Measurements from ENCODE around the gene CPA3.

The CPA3 gene

GRCh38 chr3:148861277-148861869, 3.7 kb upstream of the CPA3 start:
- no peak for DNase-seq (ENCODE audit: low read depth in 2 of 2)

GRCh38 chr3:148863297-148863696, 1.8 kb upstream of the CPA3 start:
- DNase-seq (ENCODE audit: low read depth in 2 of 2) = no peak

DNA sequence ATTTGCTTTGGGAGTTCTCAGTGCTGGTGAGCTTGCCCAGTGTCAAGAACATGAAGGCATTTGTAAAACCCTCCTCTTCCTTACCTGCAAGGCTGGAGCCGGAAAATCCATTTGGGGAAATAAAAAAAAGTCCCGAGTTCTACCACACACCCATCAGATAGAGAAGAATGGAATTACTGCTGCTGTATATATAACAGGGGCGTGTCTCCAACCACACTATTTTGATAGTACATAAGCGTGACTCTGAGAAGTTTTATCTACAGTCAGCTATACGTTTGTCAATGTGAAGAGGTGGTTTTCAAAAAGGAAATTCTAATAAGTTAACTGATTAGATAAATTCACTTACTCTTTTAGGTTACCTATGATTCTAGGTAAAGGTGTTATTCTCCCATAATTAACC, 1.3 kb upstream of the CPA3 start:
- DNase-seq (ENCODE audit: low read depth in 2 of 2) = no peak

GRCh38 chr3:148866261-148866660, 1.2 kb downstream of the CPA3 start:
- DNase-seq (ENCODE audit: low read depth in 2 of 2) = no peak

- no peak for DNase-seq (ENCODE audit: low read depth in 2 of 2)
Measured at GRCh38 chr3:148873270-148873927, 8.3 kb downstream of the CPA3 start.

- no peak for DNase-seq (ENCODE audit: low read depth in 2 of 2)
Measured at GRCh38 chr3:148873977-148874376, 8.9 kb downstream of the CPA3 start.

DNA sequence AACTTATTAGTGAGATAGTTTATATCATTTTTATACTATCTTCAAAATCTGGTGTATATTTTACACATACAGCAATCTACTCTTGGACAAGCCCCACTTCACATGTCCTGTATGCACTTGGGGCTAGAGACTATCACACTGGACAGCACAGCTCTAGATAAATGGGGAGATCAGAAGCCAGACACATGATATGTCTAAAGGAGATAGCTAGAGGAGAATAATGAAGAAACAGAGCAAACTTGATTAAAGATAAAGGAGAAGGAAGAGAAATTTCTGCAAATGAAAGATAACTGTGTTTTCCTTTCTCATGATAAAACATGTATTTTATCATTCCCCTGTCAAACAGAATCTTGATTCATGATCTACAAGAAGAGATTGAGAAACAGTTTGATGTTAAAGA, 13.0 kb downstream of the CPA3 start:
- no peak for DNase-seq (ENCODE audit: low read depth in 2 of 2)

GRCh38 chr3:148879256-148879655, 14.2 kb downstream of the CPA3 start:
- no peak for DNase-seq (ENCODE audit: low read depth in 2 of 2)

DNA sequence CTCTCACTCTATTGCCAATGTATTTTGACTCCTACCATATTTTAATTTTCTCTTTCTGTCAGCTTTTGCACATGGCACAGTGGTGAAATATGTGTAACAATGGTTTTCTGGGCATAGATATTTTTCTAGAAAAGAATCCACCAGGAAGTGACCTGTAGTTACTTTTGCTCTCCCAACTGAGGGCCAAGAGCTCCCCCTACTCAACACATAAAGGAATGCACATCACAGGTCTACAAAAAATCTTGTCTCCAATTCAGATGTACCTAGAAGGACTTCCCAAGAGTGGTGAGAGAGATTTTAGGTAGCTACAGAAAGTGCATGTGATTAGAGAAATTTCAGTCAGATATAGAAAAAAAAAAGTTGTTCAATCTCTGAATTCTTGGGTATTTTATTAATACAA, 15.6 kb downstream of the CPA3 start:
- no peak for DNase-seq (ENCODE audit: low read depth in 2 of 2)

DNA sequence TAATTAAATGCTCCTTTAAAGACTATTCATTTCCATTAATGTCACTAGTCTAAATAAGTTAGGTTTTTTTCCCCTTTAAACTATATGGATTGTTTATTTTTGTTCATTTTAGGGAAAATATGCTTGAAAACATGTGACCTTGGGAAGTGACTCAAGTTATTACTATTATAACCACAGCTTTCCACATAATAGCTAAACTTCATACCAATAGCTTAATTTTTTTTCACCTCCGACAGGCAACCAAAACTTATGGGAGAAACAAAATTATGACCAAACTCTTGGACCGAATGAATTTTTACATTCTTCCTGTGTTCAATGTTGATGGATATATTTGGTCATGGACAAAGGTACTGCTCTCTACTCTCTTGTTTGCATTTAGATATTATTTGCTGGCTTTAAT, 16.2 kb downstream of the CPA3 start:
- DNase-seq (ENCODE audit: low read depth in 2 of 2) = no peak

GRCh38 chr3:148882288-148882687, 17.2 kb downstream of the CPA3 start:
- DNase-seq (ENCODE audit: low read depth in 2 of 2) = no peak

DNA sequence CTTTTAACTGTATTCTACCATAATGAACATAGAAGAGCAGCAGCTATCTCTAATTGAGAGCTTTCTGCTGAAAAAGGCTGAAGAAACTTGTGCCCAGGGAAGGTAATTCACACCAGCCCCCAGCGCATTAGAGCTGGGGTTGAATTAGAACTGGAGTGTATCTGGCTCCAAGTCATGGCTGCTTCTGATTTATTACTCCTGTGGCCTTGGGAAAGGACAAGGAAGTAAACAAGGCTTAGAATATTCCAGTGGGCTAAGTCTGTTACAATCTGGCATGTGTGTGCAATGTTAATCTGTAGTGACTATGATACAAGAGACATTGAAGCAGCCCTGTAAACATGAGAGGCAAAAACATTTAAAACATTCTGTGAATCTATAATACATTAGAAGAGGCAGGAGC, 18.1 kb downstream of the CPA3 start:
- no peak for DNase-seq (ENCODE audit: low read depth in 2 of 2)

DNA sequence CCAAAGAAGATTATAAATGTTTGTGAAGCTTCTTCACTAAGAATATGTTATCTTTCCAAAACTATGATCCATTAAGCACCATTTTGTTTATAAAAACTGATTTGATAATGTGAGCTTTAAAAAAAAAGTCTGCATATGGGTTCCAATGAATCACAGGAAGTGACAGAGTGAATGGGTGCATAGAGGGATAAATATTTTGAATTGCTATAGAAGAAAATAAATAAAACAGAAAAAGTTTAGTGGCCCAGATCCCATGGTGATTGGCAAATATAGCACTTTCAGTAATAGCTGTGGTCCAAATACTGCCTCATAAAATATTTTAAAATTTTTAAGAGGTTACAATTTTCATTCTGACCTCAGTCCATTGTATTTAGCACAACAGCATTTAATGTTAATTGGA, 19.2 kb downstream of the CPA3 start:
- no peak for DNase-seq (ENCODE audit: low read depth in 2 of 2)

GRCh38 chr3:148889828-148890227, 24.7 kb downstream of the CPA3 start:
- no peak for DNase-seq (ENCODE audit: low read depth in 2 of 2)

DNA sequence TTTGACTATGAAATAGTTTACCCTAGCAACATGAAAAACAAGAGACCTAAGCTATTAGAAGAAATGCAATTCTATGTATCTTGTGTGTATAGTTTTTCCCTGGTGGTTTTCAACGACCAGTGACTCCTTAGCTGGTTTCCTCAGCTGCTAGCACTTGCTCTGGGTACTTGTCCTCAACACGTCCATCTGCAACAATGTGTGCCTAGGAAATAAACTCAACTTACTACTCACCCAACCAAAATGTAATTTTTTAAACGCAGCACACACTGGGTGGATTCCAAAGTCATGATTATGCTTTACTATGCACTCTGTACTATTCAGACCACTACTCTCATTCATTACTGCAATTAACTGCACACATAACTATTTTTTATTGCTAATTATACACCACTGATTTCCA, 31.0 kb downstream of the CPA3 start:
- no peak for DNase-seq (ENCODE audit: low read depth in 2 of 2)

DNA sequence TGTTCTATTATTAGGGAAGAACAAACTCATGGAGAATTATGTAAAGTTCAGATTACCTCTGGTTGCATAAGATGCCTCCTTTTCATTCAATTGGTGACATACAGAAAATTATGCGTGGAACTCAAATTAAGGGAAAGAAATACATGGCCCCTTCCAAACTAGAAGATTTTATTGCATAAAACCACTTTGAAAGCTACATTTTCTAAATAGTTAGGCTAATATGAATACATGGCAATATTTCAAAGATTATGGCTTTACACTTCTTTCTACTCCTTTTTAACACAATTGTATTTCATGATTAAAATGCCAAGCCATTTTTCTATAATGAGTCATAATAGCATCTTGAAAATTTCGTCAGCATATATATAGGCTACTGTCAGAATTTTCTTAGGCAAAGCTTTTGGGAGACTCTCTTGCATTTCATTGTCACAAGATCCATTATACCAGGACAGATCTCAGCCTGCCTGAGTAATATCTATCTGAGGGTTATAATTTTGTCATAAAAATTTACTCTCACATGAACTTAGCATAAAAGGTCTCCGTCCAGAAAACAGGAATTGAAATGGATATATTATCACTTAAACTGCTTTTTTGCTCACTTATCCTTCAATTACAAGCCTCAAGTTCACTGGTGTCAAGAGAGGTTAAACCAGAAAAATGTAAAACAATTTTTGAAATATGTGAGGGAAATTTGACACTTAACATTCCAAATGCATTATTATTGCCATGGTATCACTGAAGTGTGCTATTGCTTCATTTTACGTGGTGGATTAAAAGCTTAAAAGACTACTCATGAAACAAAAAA, 37.1 kb downstream of the CPA3 start:
- no peak for DNase-seq (ENCODE audit: low read depth in 2 of 2)

DNA sequence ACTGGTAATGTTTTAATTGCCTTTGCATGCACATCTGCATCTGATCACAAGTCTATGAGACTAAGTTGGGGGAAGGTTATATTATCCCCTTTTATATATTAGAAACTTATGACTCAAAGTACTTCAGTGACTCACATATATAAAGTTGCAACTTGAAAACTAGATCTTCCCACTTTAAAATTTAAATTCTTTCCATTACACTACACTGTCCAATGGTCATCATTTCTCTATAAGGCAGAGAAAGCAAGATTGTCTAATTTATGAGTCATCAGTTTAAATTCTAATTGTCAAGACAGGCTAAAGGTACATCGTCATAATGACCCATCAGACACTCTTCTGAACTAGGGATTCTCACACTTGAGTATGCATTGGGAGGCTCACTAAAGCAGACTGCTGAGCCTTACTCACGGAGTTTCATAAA, 37.9 kb downstream of the CPA3 start:
- no peak for DNase-seq (ENCODE audit: low read depth in 2 of 2)

GRCh38 chr3:148903941-148904340, 38.8 kb downstream of the CPA3 start:
- no peak for DNase-seq (ENCODE audit: low read depth in 2 of 2)

- no peak for DNase-seq (ENCODE audit: low read depth in 2 of 2)
Measured at GRCh38 chr3:148906667-148907066, 41.6 kb downstream of the CPA3 start.

GRCh38 chr3:148911173-148911572, 46.1 kb downstream of the CPA3 start:
- no peak for DNase-seq (ENCODE audit: low read depth in 2 of 2)

DNA sequence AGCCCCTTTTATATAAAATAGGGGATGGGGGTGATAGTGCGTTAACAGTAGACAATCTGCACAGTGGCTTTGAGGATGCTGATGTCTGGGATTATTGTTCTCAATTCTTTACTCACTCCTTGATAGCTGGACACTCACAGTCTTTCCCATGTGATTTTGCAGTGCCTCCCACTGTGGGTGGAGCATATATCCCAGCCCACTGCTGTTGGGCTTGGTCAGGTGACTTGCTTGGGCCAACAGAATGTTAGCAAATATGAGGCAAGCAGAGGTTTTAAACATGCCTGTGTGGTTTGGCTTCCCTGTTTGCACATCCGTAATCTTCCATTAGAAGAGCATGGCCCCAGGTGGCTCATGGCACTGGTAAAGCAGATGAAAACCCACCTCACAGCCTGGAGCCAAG, 46.5 kb downstream of the CPA3 start:
- no peak for DNase-seq (ENCODE audit: low read depth in 2 of 2)

GRCh38 chr3:148914936-148915690, 50.0 kb downstream of the CPA3 start:
- no peak for DNase-seq (ENCODE audit: low read depth in 2 of 2)

Measured in stimulated activated CD4-positive, alpha-beta T cell treated with anti-CD3 and anti-CD28 coated beads, Interleukin-1b, Interleukin-23, amount 100 ng/mL, for 4 hours (primary cell).